ENCODE data around the gene GPS1. TPM values are rescaled to one million over a fixed set of nuclear protein-coding genes. Genes with fewer than 3 reads are reported as not detected.

Gene GPS1
- total and polyA plus RNA-seq, 3 experiments from 2014 or later: 122 to 151 (median 125) TPM

- Mint-ChIP-seq H3K4me3 (no peak overlapping the region), H3K4me1 (peaks cover 0 to 3% (median 2%) of the 10 kb centered on the region in 3 donors), H3K36me3 (peaks cover 0 to 48% (median 2%) of the 10 kb centered on the region in 3 donors), H3K9me3 (no peaks in the 10 kb centered on the region), H3K27ac (no peak overlapping the region), H3K27me3 (no peaks in the 10 kb centered on the region)
- ChIA-PET POLR2A (no interaction called here), CTCF (interaction anchor here (1.5 kb wide), 1 partner anchor 26 kb away, joined by 3 read pairs; no protein-coding TSS in a partner anchor)
- Histone ChIP-seq H3K4me1 (ENCODE audit: insufficient read depth, low read length) (peaks cover 7% of the 10 kb centered on the region), H3K27ac (ENCODE audit: low read depth, low read length) (no peak overlapping the region), H3K27me3 (ENCODE audit: insufficient read depth, low read length, poor library complexity, severe bottlenecking) (no peaks in the 10 kb centered on the region), H3K9me3 (ENCODE audit: low read length) (no peaks in the 10 kb centered on the region), H3K36me3 (ENCODE audit: insufficient read depth, low read length) (no peaks in the 10 kb centered on the region), H3K4me3 (ENCODE audit: low read length) (no peak overlapping the region)
- peak in 1 of 5 donors; percentile 35 for DNase-seq
Measured at GRCh38 chr17:82092628-82092994, 40.9 kb downstream of the GPS1 start.

- no peak overlapping the region for H3K4me3 Mint-ChIP-seq
- Histone ChIP-seq H3K27me3 (ENCODE audit: insufficient read depth, low read length, poor library complexity, severe bottlenecking) (no peaks in the 10 kb centered on the region), H3K36me3 (ENCODE audit: insufficient read depth, low read length) (no peaks in the 10 kb centered on the region), H3K4me1 (ENCODE audit: insufficient read depth, low read length) (peaks cover 7% of the 10 kb centered on the region), H3K4me3 (ENCODE audit: low read length) (no peak overlapping the region), H3K27ac (ENCODE audit: low read depth, low read length) (no peak overlapping the region), H3K9me3 (ENCODE audit: low read length) (no peaks in the 10 kb centered on the region)
- peak in 1 of 5 donors; percentile 43 for DNase-seq
- peaks cover 0 to 3% (median 2%) of the 10 kb centered on the region in 3 donors for H3K4me1 Mint-ChIP-seq
- H3K36me3 Mint-ChIP-seq: peaks cover 0 to 44% (median 2%) of the 10 kb centered on the region in 3 donors
- H3K27me3 Mint-ChIP-seq: no peaks in the 10 kb centered on the region
- ChIA-PET CTCF (interaction anchor here (1.5 kb wide), 1 partner anchor 27 kb away, joined by 3 read pairs; no protein-coding TSS in a partner anchor), POLR2A (no interaction called here)
- H3K9me3 Mint-ChIP-seq: no peaks in the 10 kb centered on the region
- H3K27ac Mint-ChIP-seq: no peak overlapping the region
Measured at GRCh38 chr17:82092995-82093751, 41.5 kb downstream of the GPS1 start.

GRCh38 chr17:82094931-82095776 lies 43.5 kb downstream of the GPS1 start:
- Histone ChIP-seq H3K27me3 (ENCODE audit: insufficient read depth, low read length, poor library complexity, severe bottlenecking) (no peaks in the 10 kb centered on the region), H3K4me3 (ENCODE audit: low read length) (no peak overlapping the region), H3K27ac (ENCODE audit: low read depth, low read length) (no peak overlapping the region), H3K4me1 (ENCODE audit: insufficient read depth, low read length) (peaks cover 14% of the 10 kb centered on the region), H3K9me3 (ENCODE audit: low read length) (no peaks in the 10 kb centered on the region), H3K36me3 (ENCODE audit: insufficient read depth, low read length) (no peaks in the 10 kb centered on the region)
- H3K4me3 Mint-ChIP-seq: peak overlapping the region in 1 of 7 donors; percentile 40
- H3K4me1 Mint-ChIP-seq: peaks cover 0 to 11% (median 5%) of the 10 kb centered on the region in 3 donors
- peak overlapping the region in 1 of 8 donors; percentile 50 for H3K27ac Mint-ChIP-seq
- H3K9me3 Mint-ChIP-seq: no peaks in the 10 kb centered on the region
- ChIA-PET CTCF (no interaction called here), POLR2A (no interaction called here)
- H3K36me3 Mint-ChIP-seq: peaks cover 0 to 28% (median 2%) of the 10 kb centered on the region in 3 donors
- H3K27me3 Mint-ChIP-seq: no peaks in the 10 kb centered on the region
- peak in 1 of 5 donors; percentile 48 for DNase-seq

- H3K4me3 Mint-ChIP-seq: peak overlapping the region in 5 of 7 donors; percentile 24 to 87 (median 62)
Measured at GRCh38 chr17:82095777-82096708, 44.3 kb downstream of the GPS1 start.

GRCh38 chr17:82096709-82097183 lies 45.0 kb downstream of the GPS1 start:
- no peak for DNase-seq
- ChIA-PET CTCF (no interaction called here), POLR2A (interaction anchor here (0.6 to 2.2 kb wide), 3 partner anchors 30 to 121 kb away, joined by 4 to 15 read pairs (median 8); partner anchors contain the start of gene DCXR)
- no peaks in the 10 kb centered on the region for H3K9me3 Mint-ChIP-seq
- no peaks in the 10 kb centered on the region for H3K27me3 ChIP-seq (ENCODE audit: insufficient read depth, low read length, poor library complexity, severe bottlenecking)
- peaks cover 0 to 15% (median 2%) of the 10 kb centered on the region in 3 donors for H3K36me3 Mint-ChIP-seq
- H3K27ac Mint-ChIP-seq: peak overlapping the region in 2 of 8 donors; percentile 43 to 60
- no peaks in the 10 kb centered on the region for H3K36me3 ChIP-seq (ENCODE audit: insufficient read depth, low read length)
- peaks cover 0 to 14% (median 5%) of the 10 kb centered on the region in 3 donors for H3K4me1 Mint-ChIP-seq
- peak overlapping the region; percentile 26 to 87 (median 60) for H3K4me3 Mint-ChIP-seq
- H3K4me1 ChIP-seq (ENCODE audit: insufficient read depth, low read length): peaks cover 14% of the 10 kb centered on the region
- peak overlapping the region; percentile 67 for H3K27ac ChIP-seq (ENCODE audit: low read depth, low read length)
- no peaks in the 10 kb centered on the region for H3K27me3 Mint-ChIP-seq
- no peaks in the 10 kb centered on the region for H3K9me3 ChIP-seq (ENCODE audit: low read length)
- H3K4me3 ChIP-seq (ENCODE audit: low read length): peak overlapping the region; percentile 54

More at GRCh38 chr17:82095777-82096708, 44.3 kb downstream of the GPS1 start:
- H3K27me3 ChIP-seq (ENCODE audit: insufficient read depth, low read length, poor library complexity, severe bottlenecking): no peaks in the 10 kb centered on the region
- H3K27ac ChIP-seq (ENCODE audit: low read depth, low read length): peak overlapping the region; percentile 67
- H3K4me1 ChIP-seq (ENCODE audit: insufficient read depth, low read length): peaks cover 14% of the 10 kb centered on the region
- H3K27ac Mint-ChIP-seq: peak overlapping the region in 1 of 8 donors; percentile 54
- peaks cover 0 to 14% (median 5%) of the 10 kb centered on the region in 3 donors for H3K4me1 Mint-ChIP-seq
- no peaks in the 10 kb centered on the region for H3K9me3 Mint-ChIP-seq
- H3K36me3 ChIP-seq (ENCODE audit: insufficient read depth, low read length): no peaks in the 10 kb centered on the region
- ChIA-PET CTCF (no interaction called here), POLR2A (no interaction called here)
- no peaks in the 10 kb centered on the region for H3K27me3 Mint-ChIP-seq
- H3K9me3 ChIP-seq (ENCODE audit: low read length): no peaks in the 10 kb centered on the region
- no peak for DNase-seq
- H3K4me3 ChIP-seq (ENCODE audit: low read length): no peak overlapping the region
- H3K36me3 Mint-ChIP-seq: peaks cover 0 to 21% (median 2%) of the 10 kb centered on the region in 3 donors

- Histone ChIP-seq H3K4me1 (ENCODE audit: insufficient read depth, low read length) (peaks cover 14% of the 10 kb centered on the region), H3K4me3 (ENCODE audit: low read length) (peak overlapping the region; percentile 54), H3K27me3 (ENCODE audit: insufficient read depth, low read length, poor library complexity, severe bottlenecking) (no peaks in the 10 kb centered on the region), H3K9me3 (ENCODE audit: low read length) (no peaks in the 10 kb centered on the region), H3K27ac (ENCODE audit: low read depth, low read length) (peak overlapping the region; percentile 67), H3K36me3 (ENCODE audit: insufficient read depth, low read length) (no peaks in the 10 kb centered on the region)
- Mint-ChIP-seq H3K36me3 (peaks cover 0 to 11% (median 2%) of the 10 kb centered on the region in 3 donors), H3K9me3 (no peaks in the 10 kb centered on the region), H3K27ac (peak overlapping the region in 2 of 8 donors; percentile 43 to 60), H3K4me1 (peaks cover 0 to 14% (median 5%) of the 10 kb centered on the region in 3 donors), H3K4me3 (peak overlapping the region; percentile 26 to 88 (median 60)), H3K27me3 (no peaks in the 10 kb centered on the region)
- ChIA-PET CTCF (interaction anchor here (1.4 kb wide), 1 partner anchor 10 kb away, joined by 3 read pairs; no protein-coding TSS in a partner anchor), POLR2A (interaction anchor here (0.6 to 2.2 kb wide), 9 partner anchors 9 to 227 kb away, joined by 3 to 15 read pairs (median 6); partner anchors contain the start of genes CENPX, DCXR and LRRC45)
- peak in 1 of 5 donors; percentile 17 for DNase-seq
Measured at GRCh38 chr17:82097184-82097918, 45.7 kb downstream of the GPS1 start.

Measured in CD8-positive, alpha-beta memory T cell (primary cell).